Activated CD8-positive, alpha-beta T cell treated with anti-CD3 and anti-CD28 coated beads for 36 hours (primary cell): ENCODE results near the gene CAMK1D. TPM values are rescaled to one million over a fixed set of nuclear protein-coding genes. Genes with fewer than 3 reads are reported as not detected.

Experiments
- ATAC-seq: fragments of 200-7000 bp; cut with Tn5 transposase; one replicate; pipeline ENCODE4 v1.10.0; 2021; ENCODE audit warnings: mild to moderate bottlenecking, moderate library complexity
- CTCF ChIA-PET: fragments of 350-600 bp; sonication (Branson Sonifier 250); formaldehyde crosslinking; loops from one replicate; lab custom pipeline; 2021; ENCODE audit warnings: antibody characterized with exemption; lab: Charles Lee
- POLR2A ChIA-PET: fragments of 350-600 bp; sonication (Branson Sonifier 250); formaldehyde crosslinking; loops from one replicate; lab custom pipeline; 2021; ENCODE audit warnings: antibody characterized with exemption; lab: Charles Lee
- DNase-seq: peaks from one replicate; pipeline ENCODE4 v3.0.0-alpha.2; 2020
- H3K27ac Mint-ChIP-seq: one replicate; pipeline ENCODE4 v1.8.0; 2021; ENCODE audit warnings: mild to moderate bottlenecking, mixed read lengths
- H3K27me3 Mint-ChIP-seq: one replicate; pipeline ENCODE4 v1.8.0; 2021; ENCODE audit warnings: mixed read lengths
- H3K36me3 Mint-ChIP-seq: one replicate; pipeline ENCODE4 v1.8.0; 2021; ENCODE audit warnings: low read depth, mixed read lengths
- H3K4me1 Mint-ChIP-seq: one replicate; pipeline ENCODE4 v1.8.0; 2021; ENCODE audit warnings: low read depth, mixed read lengths
- H3K4me3 Mint-ChIP-seq: one replicate; pipeline ENCODE4 v1.8.0; 2021; ENCODE audit warnings: mild to moderate bottlenecking, moderate library complexity, mixed read lengths
- H3K9me3 Mint-ChIP-seq: one replicate; pipeline ENCODE4 v1.8.0; 2021; ENCODE audit warnings: mixed read lengths
- CTCF ChIP-seq: fragments of 200-600 bp; IDR thresholded peaks from one replicate; pipeline ENCODE4 v1.8.0; 2022; ENCODE audit warnings: antibody characterized with exemption, mild to moderate bottlenecking
- intact Hi-C: fragments of 100-400 bp; cut with micrococcal nuclease; formaldehyde crosslinking; loops from one replicate; pipeline ENCODE4 v1.10.0; 2022
- total RNA-seq, 2 experiments: library from RNA; stranded (reverse); gene quantifications; one replicate each; pipeline ENCODE4 v1.2.3, GENCODE V29; 2021

CAMK1D gene
- total RNA-seq, 2 experiments from 2014 or later, result 13.8 TPM

GRCh38 chr10:12511651-12512050 lies 162.3 kb downstream of the CAMK1D start:
- intact Hi-C loops, result no loop called here
- H3K36me3 Mint-ChIP-seq, result peaks cover 6% of the 10 kb centered on the region
- no peaks in the 10 kb centered on the region for H3K27me3 Mint-ChIP-seq
- H3K9me3 Mint-ChIP-seq, result no peaks in the 10 kb centered on the region
- H3K4me3 Mint-ChIP-seq, result no peak overlapping the region
- POLR2A ChIA-PET, result no interaction called here
- DNase-seq, result no peak
- H3K4me1 Mint-ChIP-seq, result peaks cover 44% of the 10 kb centered on the region
- no peak for TF ChIP-seq CTCF
- CTCF ChIA-PET, result no interaction called here
- H3K27ac Mint-ChIP-seq, result no peak overlapping the region
- no peak for ATAC-seq

DNA sequence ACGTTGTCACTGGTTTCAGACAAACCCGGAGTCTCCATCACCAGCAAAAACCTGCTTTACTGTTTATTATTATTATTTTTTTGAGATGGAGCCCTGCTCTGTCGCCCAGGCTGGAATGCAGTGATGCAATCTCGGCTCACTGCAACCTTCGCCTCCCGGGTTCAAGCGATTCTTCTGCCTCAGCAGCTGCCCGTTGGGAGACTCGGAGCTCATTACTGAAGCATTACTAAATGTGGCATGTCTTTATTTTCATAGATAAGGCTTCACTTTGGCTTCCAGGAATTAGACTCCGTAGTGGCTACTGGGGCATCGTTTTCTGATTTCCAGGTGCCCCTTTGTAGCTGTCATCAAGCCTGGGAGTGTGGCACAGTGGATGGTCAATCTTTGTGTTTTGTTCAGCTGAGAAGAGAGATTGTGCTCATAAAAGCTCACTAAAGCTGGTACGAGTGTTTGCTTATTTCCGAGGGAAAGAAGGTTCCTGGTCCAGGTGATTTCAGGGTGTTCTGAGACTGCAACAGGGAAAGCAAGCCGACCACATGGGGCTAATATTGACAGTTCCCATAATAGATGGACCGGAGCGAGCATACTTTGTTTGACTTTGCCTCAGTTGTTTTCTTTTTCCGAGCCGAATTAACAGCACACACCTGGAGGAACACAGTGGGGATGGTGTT lies 163.1 kb downstream of the CAMK1D start:
- no peak overlapping the region for H3K4me3 Mint-ChIP-seq
- intact Hi-C loops, result no loop called here
- no peaks in the 10 kb centered on the region for H3K9me3 Mint-ChIP-seq
- no peak overlapping the region for H3K27ac Mint-ChIP-seq
- ATAC-seq (no peak), DNase-seq (no peak)
- ChIA-PET CTCF (no interaction called here), POLR2A (no interaction called here)
- peaks cover 37% of the 10 kb centered on the region for H3K4me1 Mint-ChIP-seq
- TF ChIP-seq CTCF, result no peak
- peaks cover 6% of the 10 kb centered on the region for H3K36me3 Mint-ChIP-seq
- H3K27me3 Mint-ChIP-seq, result no peaks in the 10 kb centered on the region

GRCh38 chr10:12513003-12513365 lies 163.6 kb downstream of the CAMK1D start:
- TF ChIP-seq CTCF, result no peak
- Mint-ChIP-seq H3K4me3 (no peak overlapping the region), H3K9me3 (no peaks in the 10 kb centered on the region), H3K27me3 (no peaks in the 10 kb centered on the region), H3K36me3 (peaks cover 5% of the 10 kb centered on the region), H3K4me1 (peaks cover 32% of the 10 kb centered on the region), H3K27ac (no peak overlapping the region)
- DNase-seq, result no peak
- intact Hi-C loops, result no loop called here
- no peak for ATAC-seq
- CTCF ChIA-PET, result no interaction called here
- POLR2A ChIA-PET, result no interaction called here

DNA sequence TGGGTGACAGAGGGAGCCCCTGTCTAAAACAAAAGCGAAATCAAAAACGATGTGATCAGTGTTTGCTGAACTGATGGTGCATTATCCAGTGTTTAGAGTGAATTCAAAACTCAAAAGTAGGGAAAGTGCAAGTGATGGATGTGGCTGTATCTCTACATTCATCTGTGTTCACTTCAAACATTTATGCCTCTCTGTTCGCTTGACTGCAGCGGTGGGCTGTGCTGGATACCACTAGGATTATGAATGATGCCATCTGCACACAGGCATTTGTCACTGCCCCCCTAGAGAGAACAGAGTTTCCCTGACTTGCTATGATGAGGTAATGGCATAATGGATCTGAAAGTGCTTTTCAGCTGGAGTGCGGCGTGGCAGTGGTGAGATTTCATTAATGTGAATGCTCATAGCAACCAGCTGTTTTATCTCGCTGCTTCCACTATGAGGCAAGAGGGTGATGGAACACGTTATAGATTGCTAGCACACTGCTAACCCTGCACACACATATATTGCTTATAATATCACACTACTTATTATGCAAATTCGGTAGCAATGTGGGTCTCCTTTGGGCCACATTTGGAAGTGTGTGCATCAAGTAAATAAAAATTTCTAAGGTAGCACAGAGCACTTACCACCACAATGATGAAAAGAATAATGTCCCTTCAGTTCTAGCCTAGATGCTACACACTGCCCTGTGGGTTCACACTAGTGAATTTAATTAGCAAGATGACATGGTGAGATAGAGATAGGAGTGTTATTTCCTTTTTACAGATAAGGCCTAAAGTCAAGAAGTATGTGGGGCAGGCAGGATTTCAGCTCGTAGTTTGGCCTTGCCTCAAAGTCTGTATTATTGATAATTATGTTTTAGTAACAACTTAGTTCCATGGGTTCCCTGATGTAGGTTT lies 164.7 kb downstream of the CAMK1D start:
- Mint-ChIP-seq H3K36me3 (no peaks in the 10 kb centered on the region), H3K4me1 (peaks cover 22% of the 10 kb centered on the region), H3K27me3 (no peaks in the 10 kb centered on the region), H3K9me3 (no peaks in the 10 kb centered on the region), H3K27ac (no peak overlapping the region), H3K4me3 (no peak overlapping the region)
- DNase-seq, result no peak
- no peak for TF ChIP-seq CTCF
- ChIA-PET CTCF (interaction anchor here (0.6 kb wide), 1 partner anchor 201 kb away, joined by 3 read pairs; no protein-coding TSS in a partner anchor), POLR2A (no interaction called here)
- intact Hi-C loops, result no loop called here
- ATAC-seq, result peak; percentile 42

DNA sequence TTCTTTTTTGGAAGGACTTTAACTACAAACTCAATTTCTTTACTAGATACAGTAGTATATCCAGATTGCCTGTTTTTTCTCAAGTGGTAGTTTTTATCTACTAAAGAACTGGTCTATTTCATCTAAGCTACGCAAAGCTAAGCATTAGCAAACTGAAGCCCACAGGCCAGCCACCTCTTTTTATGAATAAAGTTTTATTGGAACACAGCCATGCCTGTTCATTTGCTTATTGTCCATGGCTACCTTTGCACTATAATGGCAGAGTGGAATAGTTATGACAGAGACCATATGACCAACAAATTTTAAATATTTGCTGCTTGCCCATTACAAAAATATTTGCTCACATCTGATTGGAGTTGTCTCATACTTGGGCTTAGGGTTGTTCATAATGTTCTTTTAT lies 168.7 kb downstream of the CAMK1D start:
- no peak for TF ChIP-seq CTCF
- H3K4me3 Mint-ChIP-seq, result no peak overlapping the region
- H3K36me3 Mint-ChIP-seq, result no peaks in the 10 kb centered on the region
- H3K27ac Mint-ChIP-seq, result no peak overlapping the region
- intact Hi-C loops, result no loop called here
- H3K9me3 Mint-ChIP-seq, result peaks cover 2% of the 10 kb centered on the region
- ChIA-PET POLR2A (no interaction called here), CTCF (no interaction called here)
- DNase-seq (no peak), ATAC-seq (no peak)
- peaks cover 7% of the 10 kb centered on the region for H3K4me1 Mint-ChIP-seq
- H3K27me3 Mint-ChIP-seq, result no peaks in the 10 kb centered on the region
